H1 (cell line): ENCODE data around the gene ANKRD12. TPM values are rescaled to one million over a fixed set of nuclear protein-coding genes. Genes with fewer than 3 reads are reported as not detected.

Source experiments
- CEBPB ChIP-seq: IDR thresholded peaks from 2 replicates; pipeline ENCODE4 v1.6.1; 2012; ENCODE audit warnings: low read depth, low read length
- CHD7 ChIP-seq: fragments of 300-600 bp; sonication (generic); IDR thresholded peaks from 2 replicates; pipeline ENCODE4 v1.7.1; 2012; ENCODE audit warnings: low read length, moderate library complexity, mild to moderate bottlenecking, inconsistent platforms; ENCODE audit not compliant: insufficient replicate concordance
- CREB1 ChIP-seq: IDR thresholded peaks from 2 replicates; pipeline ENCODE4 v1.6.1; 2012; ENCODE audit warnings: inconsistent platforms
- KDM5A ChIP-seq: fragments of 200-600 bp; IDR thresholded peaks from 2 replicates; pipeline ENCODE4 v1.7.1; 2012; ENCODE audit warnings: mild to moderate bottlenecking, low read length, inconsistent platforms, mixed read lengths
- MAX ChIP-seq: IDR thresholded peaks from 2 replicates; pipeline ENCODE4 v1.6.1; 2012; ENCODE audit warnings: inconsistent platforms
- RBBP5 ChIP-seq: IDR thresholded peaks from 2 replicates; pipeline ENCODE4 v1.7.1; 2012; ENCODE audit warnings: low read depth, mild to moderate bottlenecking, inconsistent platforms, low read length, moderate library complexity, borderline replicate concordance
- SIN3A ChIP-seq, 2 experiments: IDR thresholded peaks in 1 of 2; conservative IDR thresholded peaks in 1 of 2; 2 replicates each; pipeline ENCODE4 v1.6.1; 2011 to 2012; ENCODE audit warnings: low read length in 2 of 2, improper control_type of control experiment in 1 of 2, low read depth in 1 of 2, mild to moderate bottlenecking in 1 of 2
- SP4 ChIP-seq: IDR thresholded peaks from 2 replicates; pipeline ENCODE4 v1.6.1; 2012; ENCODE audit warnings: low read length, inconsistent platforms
- YY1 ChIP-seq: IDR thresholded peaks from 2 replicates; pipeline ENCODE4 v1.6.1; 2011; ENCODE audit warnings: low read depth, mild to moderate bottlenecking, low read length
- polyA plus RNA-seq, 7 experiments: library from polyadenylated mRNA; depleted of rRNA in 3 of 7; stranded (reverse) in 5 of 7; unstranded in 2 of 7; fragments of >200 nt in 5 of 7; fragments of 200-250 nt in 2 of 7; gene quantifications; 1 replicate in 5 of 7; 2 replicates in 1 of 7; 4 replicates in 1 of 7; pipeline versions ENCODE4 v1.2.1 to v1.2.3, GENCODE V29; 2011 to 2013; ENCODE audit warnings: missing spikeins in 2 of 7, mixed read lengths in 2 of 7
- total RNA-seq: library from RNA; stranded (reverse); fragmentation: NEBNext Ultra II Directional; extraction: Animal tissue kit (Norgen Biotek cat#: 25700); gene quantifications from 2 replicates; pipeline ENCODE4 v1.2.1, GENCODE V29; 2021

ANKRD12 gene
- total and polyA plus RNA-seq, 2 of the 8 experiments (the other 6 are each of a cell fraction or from before 2014, with no cell fraction given) = 2.6 to 37.9 TPM

GRCh38 chr18:9137168-9138066 is 836 bp downstream of the ANKRD12 start (continued):
- TF ChIP-seq CHD7 = no peak
- no peak for TF ChIP-seq MAX
- no peak for TF ChIP-seq SP4
- peak; percentile 56 to 69; a peak in 1 of 4 replicates for TF ChIP-seq SIN3A (conservative IDR thresholded peaks at IDR 0.05 in 1 of 2, IDR thresholded peaks at IDR 0.05 in 1 of 2; ENCODE audit: low read depth in 1 of 2, low read length in 2 of 2)
- TF ChIP-seq CREB1 = peak; percentile 31; the same call in 1 of the 2 replicates
- TF ChIP-seq YY1 = no peak; the same call in 1 of the 2 replicates
- TF ChIP-seq CEBPB = no peak
- no peak for TF ChIP-seq KDM5A
- TF ChIP-seq RBBP5 = 0 out of 2 replicates have a peak, but pooled peaks have one; percentile 21
